Osteoblast (primary cell): ENCODE measurements around the gene ZNF804B. TPM values are rescaled to one million over a fixed set of nuclear protein-coding genes. Genes with fewer than 3 reads are reported as not detected.

Source experiments
- DNase-seq: peaks from one replicate; pipeline ENCODE4 v3.0.0; 2011; ENCODE audit warnings: low spot score, mixed read lengths; ENCODE audit not compliant: insufficient read length; ENCODE audit errors: missing footprints
- H2AFZ ChIP-seq: 2 replicates; pipeline ENCODE4 v1.6.0; 2011; ENCODE audit warnings: mild to moderate bottlenecking, low read length
- H3K27ac ChIP-seq: 2 replicates; pipeline ENCODE4 v1.5.1; 2011; ENCODE audit warnings: mild to moderate bottlenecking, low read depth, low read length, moderate library complexity
- H3K27me3 ChIP-seq: 2 replicates; pipeline ENCODE4 v1.6.0; 2012; ENCODE audit warnings: mild to moderate bottlenecking, control low read depth, inconsistent platforms, low read length, moderate library complexity; ENCODE audit not compliant: insufficient read depth
- H3K36me3 ChIP-seq: 2 replicates; pipeline ENCODE4 v1.5.1; 2011; ENCODE audit warnings: mild to moderate bottlenecking, low read length, control low read depth, moderate library complexity; ENCODE audit not compliant: insufficient read depth
- H3K4me1 ChIP-seq: 2 replicates; pipeline ENCODE4 v1.5.1; 2011; ENCODE audit warnings: mild to moderate bottlenecking, low read length, control low read depth, moderate library complexity; ENCODE audit not compliant: insufficient read depth
- H3K4me2 ChIP-seq: 2 replicates; pipeline ENCODE4 v1.6.0; 2011; ENCODE audit warnings: mild to moderate bottlenecking, low read length; ENCODE audit not compliant: insufficient read depth
- H3K4me3 ChIP-seq: fragments of 200-600 bp; sonication (generic); 3 replicates; pipeline ENCODE4 v1.5.1; 2012; ENCODE audit warnings: mild to moderate bottlenecking, low read length, inconsistent platforms; ENCODE audit not compliant: insufficient read depth
- H3K79me2 ChIP-seq: 2 replicates; pipeline ENCODE4 v1.6.0; 2012; ENCODE audit warnings: mild to moderate bottlenecking, low read length, control low read depth, inconsistent platforms; ENCODE audit not compliant: insufficient read depth
- H3K9me3 ChIP-seq: 2 replicates; pipeline ENCODE4 v1.5.1; 2011; ENCODE audit warnings: low read depth, low read length, control low read depth
- H4K20me1 ChIP-seq: 2 replicates; pipeline ENCODE4 v1.6.0; 2012; ENCODE audit warnings: mild to moderate bottlenecking, low read length, control low read depth; ENCODE audit not compliant: insufficient read depth
- total RNA-seq: library from RNA; depleted of rRNA; stranded (reverse); fragments of >200 nt; gene quantifications from 2 replicates; pipeline ENCODE4 v1.2.3, GENCODE V29; 2012
- TF ChIP-seq, protein P1 (sequence below): IDR thresholded peaks from 2 replicates; pipeline ENCODE4 v1.5.1; 2011; ENCODE audit warnings: mild to moderate bottlenecking, low read depth, low read length, moderate library complexity; ENCODE audit errors: extremely low read depth

ZNF804B gene
- total RNA-seq, 1 donor = not detected

DNA sequence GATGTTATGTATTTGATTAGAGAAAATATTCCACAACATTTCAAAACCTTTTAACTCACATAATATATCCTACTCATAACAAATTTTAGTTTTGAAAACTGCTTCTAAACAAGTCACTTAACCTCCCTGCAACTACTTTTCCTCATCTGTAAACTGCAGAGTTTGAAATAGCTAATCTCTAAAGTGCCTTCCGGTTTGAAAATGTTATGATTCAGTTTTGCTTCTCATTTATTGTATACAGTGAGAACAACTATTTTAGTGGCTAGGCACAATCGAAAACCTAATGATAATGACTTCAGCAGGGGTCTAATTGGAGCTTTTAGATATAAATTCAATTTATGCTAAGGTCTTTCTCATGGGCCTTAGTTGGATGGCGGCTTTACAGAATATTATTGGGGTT, 66.7 kb downstream of the ZNF804B start:
- Histone ChIP-seq H3K4me3 (no peak overlapping the region), H4K20me1 (no peaks in the 10 kb centered on the region), H3K4me1 (no peaks in the 10 kb centered on the region), H3K27me3 (no peaks in the 10 kb centered on the region), H3K27ac (no peak overlapping the region), H3K79me2 (no peaks in the 10 kb centered on the region), H2AFZ (no peak overlapping the region), H3K9me3 (peaks cover 2% of the 10 kb centered on the region), H3K36me3 (no peaks in the 10 kb centered on the region), H3K4me2 (no peak overlapping the region)
- TF ChIP-seq, protein P1, sequence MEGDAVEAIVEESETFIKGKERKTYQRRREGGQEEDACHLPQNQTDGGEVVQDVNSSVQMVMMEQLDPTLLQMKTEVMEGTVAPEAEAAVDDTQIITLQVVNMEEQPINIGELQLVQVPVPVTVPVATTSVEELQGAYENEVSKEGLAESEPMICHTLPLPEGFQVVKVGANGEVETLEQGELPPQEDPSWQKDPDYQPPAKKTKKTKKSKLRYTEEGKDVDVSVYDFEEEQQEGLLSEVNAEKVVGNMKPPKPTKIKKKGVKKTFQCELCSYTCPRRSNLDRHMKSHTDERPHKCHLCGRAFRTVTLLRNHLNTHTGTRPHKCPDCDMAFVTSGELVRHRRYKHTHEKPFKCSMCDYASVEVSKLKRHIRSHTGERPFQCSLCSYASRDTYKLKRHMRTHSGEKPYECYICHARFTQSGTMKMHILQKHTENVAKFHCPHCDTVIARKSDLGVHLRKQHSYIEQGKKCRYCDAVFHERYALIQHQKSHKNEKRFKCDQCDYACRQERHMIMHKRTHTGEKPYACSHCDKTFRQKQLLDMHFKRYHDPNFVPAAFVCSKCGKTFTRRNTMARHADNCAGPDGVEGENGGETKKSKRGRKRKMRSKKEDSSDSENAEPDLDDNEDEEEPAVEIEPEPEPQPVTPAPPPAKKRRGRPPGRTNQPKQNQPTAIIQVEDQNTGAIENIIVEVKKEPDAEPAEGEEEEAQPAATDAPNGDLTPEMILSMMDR = no peak
- DNase-seq = no peak

DNA sequence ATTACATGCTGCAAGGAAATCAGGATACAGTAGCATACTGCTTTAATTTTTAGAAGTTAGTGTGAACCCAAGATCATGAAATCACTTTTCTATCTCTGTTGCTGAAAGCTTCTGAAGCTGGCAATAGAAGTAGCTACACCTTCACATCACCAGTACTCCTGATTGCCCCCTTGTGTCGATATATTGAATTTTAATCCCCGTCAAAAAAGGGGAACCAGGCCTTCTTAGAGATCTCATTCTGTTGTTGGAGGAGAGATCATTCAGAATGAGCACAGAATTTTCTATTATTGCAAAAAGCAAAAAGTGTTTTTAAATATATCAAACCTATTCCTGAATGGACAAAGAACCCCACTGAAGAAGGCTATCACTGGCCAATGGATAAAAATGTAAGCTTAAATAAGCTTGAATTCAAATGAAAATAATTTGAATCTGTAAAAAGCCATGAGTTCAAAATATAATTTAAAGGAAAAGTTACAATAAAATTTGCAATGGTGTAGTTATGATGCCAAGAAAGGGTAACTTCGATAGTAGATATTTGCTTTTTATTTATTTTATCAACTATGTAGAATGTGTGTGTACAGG, 75.7 kb downstream of the ZNF804B start:
- Histone ChIP-seq H3K4me3 (no peak overlapping the region), H3K27me3 (no peaks in the 10 kb centered on the region)
- no peak for DNase-seq

DNA sequence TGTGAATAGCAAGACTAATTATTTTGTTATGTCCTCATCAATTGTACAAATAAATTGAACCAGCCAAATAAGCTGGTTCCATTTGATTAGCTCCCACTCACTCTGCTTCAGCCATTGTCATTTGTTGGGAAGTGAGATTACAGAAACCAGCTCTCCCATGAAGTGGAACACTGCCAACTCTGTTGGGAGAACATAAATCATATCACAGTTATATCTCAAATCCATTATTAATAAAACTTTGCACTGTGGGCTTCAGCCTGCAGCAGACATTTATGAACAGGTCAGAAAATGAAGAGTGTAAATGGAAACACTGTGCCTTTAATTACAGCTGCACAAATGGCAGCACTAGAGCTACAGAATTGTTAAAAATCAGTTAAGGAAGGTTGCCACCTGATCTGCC, 82.7 kb downstream of the ZNF804B start:
- H2AFZ ChIP-seq = no peak overlapping the region
- H3K27ac ChIP-seq = no peak overlapping the region
- no peak for DNase-seq

More for the DNA sequence above, 75.7 kb downstream of the ZNF804B start:
- Histone ChIP-seq H3K9me3 (no peaks in the 10 kb centered on the region), H3K27ac (no peak overlapping the region), H3K4me2 (no peak overlapping the region), H4K20me1 (no peaks in the 10 kb centered on the region), H3K79me2 (no peaks in the 10 kb centered on the region), H2AFZ (no peak overlapping the region), H3K36me3 (no peaks in the 10 kb centered on the region), H3K4me1 (no peaks in the 10 kb centered on the region)
- TF ChIP-seq, protein P1 = peak; percentile 26

DNA sequence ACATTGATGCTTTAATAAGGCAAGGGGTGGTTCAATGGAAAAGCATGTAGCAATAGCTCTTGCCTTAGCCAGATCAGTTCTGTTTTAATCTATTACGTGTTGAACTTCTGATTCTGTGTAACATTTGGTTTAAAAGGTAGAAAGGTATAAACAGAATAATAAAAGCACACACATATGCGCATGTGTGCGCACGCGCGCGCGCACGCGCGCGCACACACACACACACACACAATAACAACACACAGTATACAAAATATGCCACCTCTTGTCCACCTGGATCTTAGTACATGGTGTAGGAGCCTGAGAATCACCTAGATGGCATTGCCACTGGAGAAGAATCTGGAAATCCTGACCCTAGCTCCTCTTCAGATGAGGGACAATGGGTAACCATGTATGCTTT, 85.6 kb downstream of the ZNF804B start:
- Histone ChIP-seq H3K36me3 (no peaks in the 10 kb centered on the region), H4K20me1 (no peaks in the 10 kb centered on the region), H3K4me2 (no peak overlapping the region), H3K4me3 (no peak overlapping the region), H3K4me1 (no peaks in the 10 kb centered on the region), H2AFZ (no peak overlapping the region), H3K27ac (no peak overlapping the region), H3K27me3 (no peaks in the 10 kb centered on the region), H3K79me2 (no peaks in the 10 kb centered on the region), H3K9me3 (no peaks in the 10 kb centered on the region)
- DNase-seq = peak; percentile 49
- TF ChIP-seq, protein P1 = no peak

More for the DNA sequence above, 82.7 kb downstream of the ZNF804B start:
- Histone ChIP-seq H3K27me3 (no peaks in the 10 kb centered on the region), H3K4me2 (no peak overlapping the region), H3K4me3 (no peak overlapping the region), H3K9me3 (no peaks in the 10 kb centered on the region), H3K36me3 (no peaks in the 10 kb centered on the region), H3K79me2 (no peaks in the 10 kb centered on the region), H3K4me1 (no peaks in the 10 kb centered on the region), H4K20me1 (no peaks in the 10 kb centered on the region)
- TF ChIP-seq, protein P1 = no peak
